Fibroblast of lung (primary cell): ENCODE data around the gene LYPLAL1.

Source experiments
- CTCF ChIP-seq, 2 donors: IDR thresholded peaks in 1 of 2; conservative IDR thresholded peaks in 1 of 2; 1 replicate in 1 of 2; 2 replicates in 1 of 2; pipeline ENCODE4 v1.5.1; 2011 to 2012; ENCODE audit warnings: low read length in 2 of 2, control low read depth in 1 of 2, inconsistent platforms in 1 of 2, low read depth in 1 of 2, mild to moderate bottlenecking in 1 of 2
- EZH2 ChIP-seq: IDR thresholded peaks from 2 replicates; pipeline ENCODE4 v1.5.1; 2012; ENCODE audit warnings: low read length, control low read depth, mild to moderate bottlenecking; ENCODE audit errors: missing control alignments

DNA sequence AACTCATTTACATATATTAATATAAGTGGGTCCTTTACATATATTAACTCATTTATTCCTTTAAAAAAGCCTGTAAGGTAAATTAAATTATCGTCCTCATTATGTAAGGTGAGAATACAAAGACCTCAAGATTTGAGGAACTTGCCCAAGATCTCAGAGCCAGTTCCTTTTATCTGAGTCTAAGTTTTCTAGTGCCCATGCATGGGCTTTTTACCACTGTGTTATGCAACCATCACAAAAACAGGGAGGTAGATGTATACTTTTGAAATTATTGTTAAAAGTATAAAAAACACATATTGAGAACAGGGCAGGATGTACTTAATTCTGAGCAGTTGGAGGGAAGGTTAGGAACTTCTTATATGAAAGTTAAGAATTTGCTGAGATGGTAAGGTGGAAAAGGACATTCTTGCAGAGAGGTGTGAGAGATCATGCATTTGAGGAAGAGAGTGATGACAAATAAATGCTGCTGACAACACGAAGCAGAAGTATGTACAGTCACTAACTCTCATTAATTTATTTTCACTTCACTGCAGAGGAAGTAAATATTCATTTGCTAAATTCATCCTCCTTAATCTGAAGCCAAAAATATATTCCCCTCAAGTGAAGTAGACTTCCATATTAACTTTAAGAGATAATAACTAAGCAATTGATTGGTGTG, 28.9 kb upstream of the LYPLAL1 start:
- TF ChIP-seq CTCF (conservative IDR thresholded peaks at IDR 0.05 in 1 of 2, IDR thresholded peaks at IDR 0.05 in 1 of 2; ENCODE audit: low read depth in 1 of 2, low read length in 2 of 2) (no peak), EZH2 (no peak)
